HG02642 (cell line): ENCODE results near the gene PLA2G4A.

ENCODE experiments used
- ATAC-seq: cut with Tn5 transposase; IDR thresholded peaks from one replicate; pipeline ENCODE4 v1.9.1; 2021; ENCODE audit warnings: mild to moderate bottlenecking; ENCODE audit not compliant: unreplicated experiment, poor library complexity

The PLA2G4A gene

GRCh38 chr1:186865857-186866256 lies 37.1 kb downstream of the PLA2G4A start:
- ATAC-seq = no peak

- no peak for ATAC-seq
These were observed 40.9 kb downstream of the PLA2G4A start for GRCh38 chr1:186869526-186870228.

GRCh38 chr1:186871784-186872183 lies 43.0 kb downstream of the PLA2G4A start:
- no peak for ATAC-seq

- no peak for ATAC-seq
These were observed 43.5 kb downstream of the PLA2G4A start for GRCh38 chr1:186872291-186872690.

- ATAC-seq = no peak
These were observed 44.9 kb downstream of the PLA2G4A start for GRCh38 chr1:186873687-186874086.

GRCh38 chr1:186875896-186876835 lies 47.4 kb downstream of the PLA2G4A start:
- ATAC-seq = no peak

- no peak for ATAC-seq
These were observed 49.6 kb downstream of the PLA2G4A start for GRCh38 chr1:186878356-186878755.

- ATAC-seq = no peak
These were observed 52.2 kb downstream of the PLA2G4A start for GRCh38 chr1:186880982-186881381.

- ATAC-seq = no peak
These were observed 53.8 kb downstream of the PLA2G4A start for GRCh38 chr1:186882372-186883134.

GRCh38 chr1:186884251-186884650 lies 55.5 kb downstream of the PLA2G4A start:
- no peak for ATAC-seq

GRCh38 chr1:186887203-186887602 lies 58.5 kb downstream of the PLA2G4A start:
- no peak for ATAC-seq

- no peak for ATAC-seq
These were observed 59.6 kb downstream of the PLA2G4A start for GRCh38 chr1:186888367-186888766.

- ATAC-seq = no peak
These were observed 64.2 kb downstream of the PLA2G4A start for GRCh38 chr1:186892936-186893335.

GRCh38 chr1:186894415-186894814 lies 65.7 kb downstream of the PLA2G4A start:
- no peak for ATAC-seq

- no peak for ATAC-seq
These were observed 67.5 kb downstream of the PLA2G4A start for GRCh38 chr1:186896211-186896610.

GRCh38 chr1:186897008-186897407 lies 68.3 kb downstream of the PLA2G4A start:
- ATAC-seq = no peak

- peak; percentile 84 for ATAC-seq
These were observed 70.8 kb downstream of the PLA2G4A start for GRCh38 chr1:186899577-186899976.

GRCh38 chr1:186899977-186900376 lies 71.2 kb downstream of the PLA2G4A start:
- ATAC-seq = no peak

- ATAC-seq = no peak
These were observed 71.9 kb downstream of the PLA2G4A start for GRCh38 chr1:186900539-186901237.

GRCh38 chr1:186901631-186902030 lies 72.9 kb downstream of the PLA2G4A start:
- ATAC-seq = no peak
